ACC112 (cell line): ENCODE measurements around the gene PDLIM4.

Experiments
- H2AFZ ChIP-seq: fragments of 200-600 bp; sonication (generic); one replicate; pipeline ENCODE4 v1.6.0; 2017; ENCODE audit warnings: antibody characterized with exemption, low read length; ENCODE audit not compliant: unreplicated experiment
- H3K27ac ChIP-seq: fragments of 200-600 bp; sonication (generic); 2 replicates; pipeline ENCODE4 v1.5.1; 2014; ENCODE audit warnings: low read depth, mild to moderate bottlenecking, antibody characterized with exemption, low read length, moderate library complexity
- H3K27me3 ChIP-seq: fragments of 200-600 bp; sonication (generic); 2 replicates; pipeline ENCODE4 v1.6.1; 2014; ENCODE audit warnings: mild to moderate bottlenecking, antibody characterized with exemption, low read length, moderate library complexity, mixed read lengths; ENCODE audit not compliant: insufficient read depth
- H3K36me3 ChIP-seq: fragments of 200-600 bp; sonication (generic); 2 replicates; pipeline ENCODE4 v1.6.1; 2016; ENCODE audit warnings: mild to moderate bottlenecking, antibody characterized with exemption, low read length, moderate library complexity, mixed read lengths; ENCODE audit not compliant: insufficient read depth
- H3K4me1 ChIP-seq: fragments of 200-600 bp; sonication (generic); one replicate; pipeline ENCODE4 v1.6.1; 2016; ENCODE audit warnings: low read length, mixed read lengths; ENCODE audit not compliant: insufficient read depth, unreplicated experiment, control insufficient read depth
- H3K4me3 ChIP-seq: fragments of 200-600 bp; sonication (generic); 2 replicates; pipeline ENCODE4 v1.5.1; 2014; ENCODE audit warnings: mild to moderate bottlenecking, low read depth, low read length
- H3K79me2 ChIP-seq: fragments of 200-600 bp; sonication (generic); one replicate; pipeline ENCODE4 v1.6.0; 2016; ENCODE audit warnings: low read length; ENCODE audit not compliant: control insufficient read depth, unreplicated experiment, insufficient read depth

PDLIM4 gene

GRCh38 chr5:132313961-132314432 is 56.5 kb downstream of the PDLIM4 start:
- no peak overlapping the region for H3K27ac ChIP-seq
- H2AFZ ChIP-seq: no peak overlapping the region
- H3K27me3 ChIP-seq: no peaks in the 10 kb centered on the region
- H3K4me3 ChIP-seq: no peak overlapping the region
- no peaks in the 10 kb centered on the region for H3K79me2 ChIP-seq
- peaks cover 8% of the 10 kb centered on the region for H3K4me1 ChIP-seq
- no peaks in the 10 kb centered on the region for H3K36me3 ChIP-seq

- Histone ChIP-seq H3K4me1 (peaks cover 8% of the 10 kb centered on the region), H3K27ac (no peak overlapping the region), H3K79me2 (no peaks in the 10 kb centered on the region), H3K36me3 (no peaks in the 10 kb centered on the region), H3K4me3 (no peak overlapping the region), H2AFZ (no peak overlapping the region), H3K27me3 (no peaks in the 10 kb centered on the region)
Observed at GRCh38 chr5:132315529-132316067, 58.1 kb downstream of the PDLIM4 start.

- no peaks in the 10 kb centered on the region for H3K27me3 ChIP-seq
- no peak overlapping the region for H3K27ac ChIP-seq
- no peak overlapping the region for H2AFZ ChIP-seq
- H3K79me2 ChIP-seq: no peaks in the 10 kb centered on the region
- H3K4me1 ChIP-seq: peaks cover 8% of the 10 kb centered on the region
- H3K36me3 ChIP-seq: no peaks in the 10 kb centered on the region
- H3K4me3 ChIP-seq: no peak overlapping the region
Observed at GRCh38 chr5:132319975-132320374, 62.5 kb downstream of the PDLIM4 start.

- Histone ChIP-seq H3K27ac (no peak overlapping the region), H3K36me3 (no peaks in the 10 kb centered on the region), H2AFZ (no peak overlapping the region), H3K4me1 (peaks cover 8% of the 10 kb centered on the region), H3K79me2 (no peaks in the 10 kb centered on the region), H3K4me3 (no peak overlapping the region), H3K27me3 (no peaks in the 10 kb centered on the region)
Observed at GRCh38 chr5:132321109-132321721, 63.7 kb downstream of the PDLIM4 start.

GRCh38 chr5:132322266-132322665 is 64.8 kb downstream of the PDLIM4 start:
- Histone ChIP-seq H3K36me3 (no peaks in the 10 kb centered on the region), H3K79me2 (no peaks in the 10 kb centered on the region), H3K27me3 (no peaks in the 10 kb centered on the region), H3K4me3 (no peak overlapping the region), H3K4me1 (peaks cover 8% of the 10 kb centered on the region), H3K27ac (no peak overlapping the region), H2AFZ (no peak overlapping the region)
